Renal cortex interstitium (tissue), 11 donors: ENCODE measurements around the gene SLC43A3. TPM values are rescaled to one million over a fixed set of nuclear protein-coding genes. Genes with fewer than 3 reads are reported as not detected.
A peak's percentile ranks its signal among the peaks of the same experiment; 100 is the strongest.

Source experiments
- DNase-seq, 11 donors: peaks; one replicate each; pipeline ENCODE4 v3.0.0-alpha.2; 2013; ENCODE audit warnings: low read depth in 9 of 11, low spot score in 4 of 11; ENCODE audit errors: extremely low read depth in 1 of 11
- polyA plus RNA-seq, 3 donors: library from polyadenylated mRNA; unstranded; fragments of 120-200 nt; gene quantifications; one replicate each; pipeline ENCODE4 v1.2.1, GENCODE V29; 2013; ENCODE audit not compliant: insufficient read length in 3 of 3

The SLC43A3 gene
- polyA plus RNA-seq, 3 donors: 22.0 to 22.2 (median 22.0) TPM

DNA sequence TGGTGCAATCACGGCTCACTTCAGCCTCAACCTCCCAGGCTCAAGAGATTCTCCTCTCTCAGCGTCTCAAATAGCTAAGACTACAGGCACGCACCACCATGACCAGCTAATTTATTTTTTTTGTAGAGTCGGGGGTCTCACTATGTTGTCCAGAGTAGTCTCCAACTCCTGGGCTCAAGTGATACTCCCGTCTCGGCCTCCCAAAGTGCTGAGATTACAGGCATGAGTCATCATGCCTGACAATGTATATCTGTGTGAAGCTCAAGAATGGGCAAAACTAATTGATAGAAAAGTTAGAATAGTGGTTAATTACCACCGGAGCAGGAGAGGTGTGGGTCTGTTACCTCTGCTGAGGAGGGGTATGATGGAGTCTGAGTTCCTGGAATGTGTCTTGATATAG is 9.1 kb upstream of the SLC43A3 start:
- DNase-seq: no peak

DNA sequence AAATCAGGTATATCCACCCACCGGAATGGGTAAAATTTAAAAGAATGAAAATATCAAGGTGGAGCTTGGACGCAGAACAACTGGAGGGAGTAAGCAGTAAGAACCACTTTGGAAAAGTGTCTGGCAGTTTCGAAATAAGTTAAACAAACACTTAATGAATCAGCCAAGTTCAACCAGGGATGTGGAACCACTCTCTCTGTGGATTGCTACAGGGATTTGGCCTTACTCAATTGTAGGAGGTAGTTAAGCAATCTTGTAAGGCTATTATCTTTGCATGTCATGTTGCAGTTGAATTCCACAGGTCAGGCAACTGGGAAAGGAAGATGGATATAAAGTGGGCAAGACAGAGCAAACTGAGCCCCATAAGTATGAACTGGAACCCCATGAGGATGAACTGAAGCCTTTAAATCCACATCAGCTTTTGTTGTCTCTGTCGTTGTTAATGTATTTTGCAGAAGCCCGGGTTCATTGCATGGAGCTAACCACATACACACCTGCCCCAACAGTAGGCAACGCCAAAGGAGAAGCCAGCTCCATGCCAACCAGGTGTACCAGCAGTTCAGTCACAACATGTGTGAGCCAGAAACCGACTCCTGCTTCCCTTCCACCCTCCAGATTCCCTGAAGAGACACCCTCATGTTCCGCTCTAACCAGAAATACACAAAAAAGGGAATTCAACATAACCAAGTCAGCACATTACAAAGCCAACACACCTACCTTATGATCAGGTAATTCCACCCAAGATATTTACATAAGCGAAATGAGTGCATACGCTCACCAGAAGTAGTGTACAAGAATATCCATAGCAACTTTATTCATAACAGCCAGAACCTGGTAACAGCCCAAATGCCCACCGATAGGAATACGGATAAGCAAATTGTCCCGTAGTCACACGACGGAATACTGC is 8.0 kb upstream of the SLC43A3 start:
- no peak for DNase-seq

DNA sequence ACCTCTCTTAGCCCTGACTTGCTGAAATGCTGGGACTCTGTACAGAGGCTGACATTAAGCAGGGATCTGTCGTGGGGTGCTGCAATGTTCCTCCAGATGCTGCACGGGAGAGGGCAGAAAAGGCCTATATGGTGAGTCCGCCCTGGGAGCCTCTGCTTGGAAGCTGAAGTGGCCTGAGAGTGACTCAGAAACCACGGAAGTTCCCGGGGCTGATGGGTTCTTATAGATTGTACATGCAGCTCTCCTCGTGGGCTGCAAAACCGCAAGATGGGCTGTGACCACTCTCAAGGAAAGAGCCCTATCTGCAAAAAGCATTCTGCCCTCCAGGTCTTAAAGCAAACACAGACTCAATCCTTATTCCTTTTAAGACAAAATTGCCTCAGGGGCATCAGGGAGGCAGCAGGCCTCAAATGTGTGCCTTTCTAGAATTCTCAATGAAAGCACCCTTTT is 5.8 kb upstream of the SLC43A3 start:
- no peak for DNase-seq

DNA sequence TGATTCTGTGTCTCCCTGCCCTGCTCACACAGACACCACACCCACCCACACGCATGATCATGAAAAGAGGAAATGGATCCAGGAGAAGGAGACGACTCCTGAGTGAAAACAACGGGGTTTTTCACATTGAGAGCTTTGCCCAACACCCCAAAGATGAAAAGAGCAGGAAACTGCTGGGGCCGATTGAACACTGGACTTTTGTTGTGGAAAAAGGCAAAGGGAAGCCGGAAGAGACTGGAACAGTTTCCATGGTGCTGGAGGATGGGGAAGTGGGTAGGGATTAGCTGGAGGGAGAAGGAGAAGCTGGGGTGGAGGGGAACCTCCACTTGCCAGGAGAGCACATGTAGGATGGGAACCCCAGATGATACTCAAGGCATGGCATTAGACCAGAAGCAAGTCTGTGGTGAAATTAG is 5.2 kb upstream of the SLC43A3 start:
- DNase-seq: no peak

DNA sequence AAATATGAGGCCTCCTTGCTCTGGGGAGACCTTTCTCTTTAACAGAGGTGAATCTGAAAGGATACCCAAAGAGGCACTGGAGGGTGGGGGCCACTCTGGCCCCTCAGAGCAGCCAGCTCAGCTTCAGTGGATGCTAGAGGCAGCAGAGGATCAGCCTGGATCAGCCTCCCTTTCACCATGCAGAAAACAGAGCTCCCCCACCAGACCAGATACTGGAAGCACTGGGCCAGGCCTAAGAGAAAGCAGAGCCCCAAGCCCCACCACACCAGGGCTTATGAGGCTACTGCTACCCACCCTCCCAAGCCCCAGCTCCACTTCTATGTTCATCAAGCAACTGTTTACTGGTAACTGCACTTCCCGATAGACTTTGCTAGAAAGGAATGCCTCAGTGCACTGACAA is 4.0 kb upstream of the SLC43A3 start:
- no peak for DNase-seq

DNA sequence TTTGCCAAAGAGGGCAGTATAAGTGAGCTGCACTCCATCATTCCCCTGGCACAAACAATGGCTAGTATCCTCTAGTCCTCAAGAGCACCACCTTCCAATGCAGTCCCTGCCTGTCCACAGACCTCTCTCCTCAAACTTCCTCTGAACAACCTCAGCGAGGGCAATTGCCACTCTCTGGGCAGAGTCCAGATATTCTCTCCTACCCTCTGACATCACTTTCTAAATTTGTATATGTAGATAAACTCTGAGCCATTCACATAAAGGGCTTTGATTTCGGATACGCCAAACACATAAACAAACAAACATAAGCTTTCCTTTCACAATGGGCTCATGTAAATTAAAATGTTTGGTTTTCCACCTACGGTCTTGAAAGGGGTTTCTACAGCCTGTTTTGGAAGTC is 3.0 kb upstream of the SLC43A3 start:
- DNase-seq: no peak

DNA sequence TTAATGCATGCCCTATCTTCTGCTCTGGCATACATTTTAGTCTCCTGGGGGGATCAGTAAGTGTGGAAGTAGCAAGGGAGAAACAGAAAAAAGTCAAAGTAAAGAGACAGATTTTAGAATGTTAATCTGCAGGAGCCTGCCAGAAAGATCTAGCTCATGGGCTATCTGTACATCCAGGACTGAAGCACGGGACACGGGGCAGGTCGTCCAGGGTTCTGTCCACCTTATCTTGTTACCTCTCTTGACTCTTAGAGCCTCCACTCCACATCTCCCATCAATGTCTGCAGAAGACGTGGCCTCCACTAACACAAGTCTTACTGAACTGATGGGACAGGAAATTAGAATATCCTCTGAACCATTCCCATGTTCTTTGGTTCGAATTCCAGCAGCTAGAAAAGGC is 1.7 kb upstream of the SLC43A3 start:
- no peak for DNase-seq

DNA sequence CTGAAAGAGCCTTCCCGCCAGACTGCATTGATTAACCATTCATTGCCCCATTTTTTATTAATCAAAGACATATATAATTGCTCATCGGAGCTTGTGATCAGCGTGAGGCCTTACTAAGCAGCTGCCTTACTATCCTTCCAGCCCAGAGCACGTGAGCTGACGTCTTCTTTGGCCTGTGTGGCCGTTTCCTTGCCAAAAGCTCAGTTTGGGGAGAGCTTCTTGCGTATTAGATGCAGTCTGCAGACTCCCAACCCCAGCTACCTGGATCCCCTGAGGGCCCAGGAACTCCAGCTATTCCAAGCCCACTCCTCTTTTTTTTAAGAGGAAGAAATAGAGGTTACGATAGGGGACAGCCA is 784 bp upstream of the SLC43A3 start:
- DNase-seq: no peak

DNA sequence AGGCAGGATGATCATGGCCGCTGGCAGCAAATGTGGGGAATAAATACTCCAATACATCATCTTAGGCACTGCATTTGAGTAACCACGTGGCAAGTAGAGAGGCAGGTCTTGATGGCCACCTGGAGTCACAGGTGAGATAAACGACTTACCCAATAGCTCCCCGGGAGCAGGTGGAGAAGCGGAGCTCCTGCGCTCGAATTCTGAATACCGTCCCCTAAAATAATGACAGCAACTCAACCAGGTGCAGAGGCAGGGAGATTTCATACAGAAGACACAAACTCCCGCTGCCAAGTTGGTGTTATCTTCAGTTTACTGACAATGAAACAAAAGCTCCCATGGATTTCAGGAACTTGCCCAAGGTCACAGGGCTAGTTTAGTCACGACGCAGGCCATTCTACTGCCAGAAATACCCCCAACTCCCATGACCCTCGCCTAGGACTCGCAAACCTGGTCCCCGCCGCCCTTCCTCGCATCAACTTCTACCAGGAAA is 437 bp downstream of the SLC43A3 start:
- peak in 1 of 11 donors; percentile 16 for DNase-seq

DNA sequence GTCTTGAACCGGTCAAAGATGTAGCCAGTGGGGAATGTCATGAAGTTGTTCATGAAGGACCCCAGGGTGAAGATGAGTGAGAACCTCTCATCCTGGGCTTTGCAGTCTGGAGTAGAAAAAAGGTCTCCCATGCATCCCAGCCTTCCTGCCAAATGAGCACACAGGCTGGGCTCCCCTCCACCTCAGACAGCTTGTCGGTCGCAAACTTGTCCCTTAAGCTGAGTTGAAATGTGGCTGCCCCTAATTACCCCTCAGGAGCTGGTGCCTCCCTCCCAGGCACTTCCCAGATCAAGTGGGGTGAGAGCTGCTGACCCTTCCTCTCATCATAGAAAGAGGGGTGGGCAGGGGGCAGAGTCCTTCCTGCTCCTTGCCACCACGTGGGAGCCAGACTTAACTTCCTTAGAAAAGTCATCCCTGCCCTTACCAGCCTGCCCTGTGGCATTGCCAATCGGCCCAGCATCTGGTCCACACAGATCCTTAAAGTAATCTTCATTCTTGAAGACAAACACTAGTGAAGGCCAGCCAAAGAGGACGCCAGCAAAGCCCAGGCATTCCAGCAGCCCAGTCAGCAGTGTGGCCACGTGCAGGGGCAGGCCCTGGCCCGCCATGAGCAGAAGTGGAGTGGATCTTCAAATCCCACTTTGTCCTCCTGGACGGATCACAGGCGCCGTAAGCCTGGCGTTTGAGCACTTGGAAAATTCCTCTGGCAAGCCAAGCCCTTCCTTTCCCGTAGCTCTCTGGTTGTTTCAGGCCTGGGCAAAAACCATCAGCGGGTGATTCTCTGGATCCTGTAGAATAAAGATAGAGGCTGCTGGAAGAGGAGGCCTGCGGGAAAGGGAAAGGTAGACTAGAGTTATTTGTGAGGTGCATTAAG is 1.1 kb downstream of the SLC43A3 start:
- DNase-seq: no peak

DNA sequence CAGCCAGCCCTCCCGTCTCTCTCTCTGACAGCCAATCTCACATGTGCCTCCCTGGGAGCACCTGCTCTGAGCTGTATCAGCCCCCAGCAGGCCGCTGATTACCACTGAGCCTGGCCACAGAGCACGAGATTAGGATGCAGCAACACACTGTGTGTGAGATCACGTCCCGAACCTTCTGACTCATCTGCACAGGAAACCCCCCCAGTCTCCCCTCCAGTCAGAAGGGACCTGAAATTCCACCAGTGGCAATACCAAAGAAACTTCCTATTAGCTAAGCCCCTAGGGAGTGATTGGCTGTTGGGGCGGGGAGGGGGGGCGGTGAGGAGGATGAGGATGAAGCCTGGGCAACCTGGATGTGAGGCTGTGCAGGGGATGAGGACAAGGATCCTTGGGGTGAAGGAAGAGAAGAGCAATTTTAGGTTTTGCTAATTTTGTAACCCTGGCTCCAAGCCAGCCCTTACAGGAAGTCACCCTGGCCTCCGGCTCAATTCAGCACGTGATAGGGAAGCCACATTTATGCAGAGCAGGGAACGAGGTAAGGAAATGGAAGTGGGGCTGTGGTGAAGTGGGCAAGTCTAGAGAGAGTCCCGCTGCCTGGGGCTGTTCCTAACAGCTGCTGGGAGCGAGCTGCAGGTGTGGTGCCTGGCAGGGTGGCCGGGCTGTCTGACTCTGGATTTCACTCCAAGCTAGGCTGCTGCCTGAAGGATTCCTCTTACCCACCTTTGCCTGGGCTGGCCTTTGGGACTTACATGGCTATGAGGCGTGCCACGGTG is 1.9 kb downstream of the SLC43A3 start:
- DNase-seq: peak in 2 of 11 donors; percentile 1 to 22

DNA sequence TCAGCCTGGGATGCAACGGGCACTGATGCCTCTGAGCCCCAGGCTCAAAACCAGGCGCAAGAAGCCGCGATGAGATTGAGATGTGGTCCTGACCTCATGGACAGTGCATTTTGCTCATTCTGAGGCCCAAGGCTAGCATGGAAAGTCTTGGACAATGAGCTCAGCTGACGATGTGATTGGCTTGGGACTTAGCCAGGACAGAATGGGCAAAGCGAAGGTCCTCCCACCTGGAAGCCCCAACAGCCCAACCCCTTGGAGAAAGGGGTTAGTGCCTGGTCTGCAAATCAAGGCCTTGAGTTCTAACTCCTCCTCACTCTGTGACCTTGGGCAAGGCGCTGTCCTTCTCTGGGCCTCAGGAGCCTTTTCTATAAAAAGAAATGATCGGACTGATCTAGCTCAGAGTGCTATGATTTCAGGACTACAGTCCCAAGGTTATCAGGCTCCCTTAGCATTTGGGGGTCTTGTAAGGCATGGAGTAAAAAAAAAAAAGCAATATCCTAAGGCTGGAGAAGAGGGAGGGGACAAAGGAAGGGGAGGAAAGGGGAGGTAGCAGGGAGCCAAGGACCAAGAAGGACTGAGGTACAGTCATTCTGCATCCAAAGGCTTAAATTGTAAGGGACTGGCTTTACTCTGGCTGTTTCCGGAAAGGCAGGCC is 2.7 kb downstream of the SLC43A3 start:
- no peak for DNase-seq

DNA sequence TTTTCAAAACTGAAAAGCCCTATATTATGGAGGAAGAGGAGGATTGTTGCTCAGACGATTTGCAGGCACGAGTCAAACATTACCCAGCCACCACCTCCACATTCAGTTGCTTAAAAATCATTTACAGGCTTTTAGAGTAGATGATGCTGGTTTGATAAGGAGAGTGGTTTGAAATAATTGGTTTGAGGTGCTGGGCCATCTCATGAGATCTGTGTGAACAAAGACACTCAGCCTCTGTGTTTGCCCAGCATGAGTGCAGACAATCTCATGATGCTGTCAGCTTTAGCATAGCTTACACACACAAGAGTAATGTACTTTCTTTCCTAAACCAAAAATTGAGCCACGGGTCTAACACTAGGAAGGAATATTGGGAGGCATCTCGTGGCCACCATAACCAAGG is 4.3 kb downstream of the SLC43A3 start:
- DNase-seq: no peak

DNA sequence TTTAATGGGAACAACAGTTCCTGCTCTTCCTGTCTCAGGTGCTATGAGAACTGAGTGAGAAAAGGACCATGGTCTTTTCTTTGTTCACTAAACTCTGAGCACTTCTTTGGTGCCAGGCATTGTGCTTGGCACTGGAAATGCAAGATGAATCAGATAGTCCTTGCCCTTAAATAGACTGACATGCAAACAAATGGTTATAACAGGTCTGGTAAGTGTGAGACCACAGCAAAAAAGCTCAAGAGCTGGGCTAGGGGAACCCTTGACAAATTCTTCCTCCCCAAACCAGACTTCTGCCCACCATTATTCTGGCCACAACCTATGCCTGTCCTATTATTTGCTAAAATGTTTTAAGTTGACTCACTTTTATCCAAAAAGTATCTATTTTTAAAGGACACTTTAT is 5.1 kb downstream of the SLC43A3 start:
- no peak for DNase-seq

DNA sequence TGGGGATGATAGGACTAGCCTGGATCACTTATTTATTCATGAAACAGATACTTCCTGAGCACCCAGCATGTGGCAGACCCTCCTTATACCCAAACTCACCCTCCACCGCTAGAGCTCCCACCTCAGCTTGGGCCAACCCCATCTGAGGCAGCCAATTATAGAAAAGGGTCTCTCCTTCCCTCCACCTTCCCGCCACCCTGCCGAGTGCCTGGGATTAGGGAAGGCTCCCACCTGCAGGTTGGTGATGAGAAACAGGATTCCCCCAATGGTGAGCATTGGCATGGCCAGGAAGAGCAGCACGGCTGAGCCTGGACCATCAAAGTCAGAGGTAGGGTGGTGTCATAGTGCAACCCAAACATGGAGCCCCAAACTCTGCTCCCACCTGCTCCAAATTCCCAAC is 5.9 kb downstream of the SLC43A3 start:
- no peak for DNase-seq

DNA sequence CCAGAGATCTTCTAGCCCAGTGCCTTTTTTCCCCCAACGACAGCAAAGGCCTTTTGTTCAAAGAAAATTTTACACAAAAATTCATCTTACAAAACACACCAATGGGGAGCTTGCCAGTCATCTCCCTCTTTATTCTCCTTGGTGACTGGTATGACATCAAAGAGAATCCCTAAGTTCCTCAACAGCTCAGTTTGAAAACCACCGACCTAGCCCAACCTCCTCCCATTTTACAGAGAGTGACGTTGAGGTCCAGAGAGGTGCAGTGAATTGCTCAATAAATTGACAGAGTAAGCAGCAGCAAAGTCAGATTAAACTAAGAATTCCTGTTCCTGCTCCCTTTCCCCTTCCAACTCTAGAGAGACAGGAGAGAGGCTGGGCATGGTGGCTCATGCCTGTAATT is 7.8 kb downstream of the SLC43A3 start:
- no peak for DNase-seq

DNA sequence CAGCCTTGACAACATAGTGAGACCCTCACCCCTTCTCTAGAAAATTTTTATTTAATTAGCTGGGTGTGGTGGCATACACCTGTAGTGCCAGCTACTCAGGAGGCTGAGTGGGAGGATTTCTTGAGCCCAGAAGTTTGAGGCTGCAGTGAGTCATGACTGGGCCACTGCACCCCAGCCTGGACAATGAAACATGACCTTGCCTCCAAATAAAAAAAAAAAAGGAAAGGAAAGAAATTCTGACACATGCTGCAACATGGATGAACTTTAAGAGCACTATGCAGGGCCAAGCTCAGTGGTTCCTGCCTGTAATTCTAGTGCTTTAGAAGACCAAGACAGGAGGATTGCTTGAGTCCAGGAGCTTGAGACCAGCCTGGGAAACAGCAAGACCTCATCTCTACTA is 8.8 kb downstream of the SLC43A3 start:
- DNase-seq: no peak

DNA sequence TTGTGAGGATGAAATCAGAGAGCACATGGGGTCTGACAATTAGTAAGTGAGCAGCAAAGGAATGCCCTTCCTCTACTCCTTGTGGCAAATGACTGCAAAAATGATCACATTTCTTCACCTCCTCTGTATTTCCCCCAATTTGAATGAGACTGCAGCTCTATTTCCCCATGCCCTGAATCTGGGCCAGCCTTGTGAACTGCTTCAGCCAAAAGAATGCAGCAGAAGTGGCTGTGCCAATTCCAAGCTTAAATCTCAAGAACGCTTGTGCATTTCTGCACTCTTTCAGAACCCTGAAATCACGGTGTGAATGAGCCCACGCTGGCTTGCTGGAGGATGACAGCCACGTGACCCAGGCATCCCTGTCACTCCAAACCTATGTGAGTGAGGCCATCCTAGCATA is 9.9 kb downstream of the SLC43A3 start:
- DNase-seq: no peak

DNA sequence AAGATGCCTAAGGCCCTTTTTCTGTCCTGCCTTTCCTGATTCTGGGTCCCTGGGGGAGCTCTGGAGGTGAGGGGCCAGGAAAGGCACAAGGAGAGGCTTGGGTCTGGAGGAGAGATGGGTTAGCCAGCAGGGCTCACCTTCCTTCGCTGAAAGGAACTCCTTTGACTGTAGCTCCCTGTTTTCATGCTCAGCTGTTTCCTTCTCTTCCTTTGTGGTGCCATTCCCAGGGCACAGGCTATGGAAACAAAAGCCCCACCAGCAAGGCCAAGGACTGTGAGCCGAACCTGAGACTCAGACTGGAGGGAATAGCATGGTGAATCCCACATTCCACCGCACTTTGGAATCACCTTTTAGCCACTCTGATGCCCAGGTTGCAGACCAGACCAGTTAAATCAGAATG is 10.5 kb downstream of the SLC43A3 start:
- no peak for DNase-seq
